Fibroblast of pulmonary artery (primary cell): ENCODE measurements around the gene HDHD3.
A peak's percentile ranks its signal among the peaks of the same experiment; 100 is the strongest.

ENCODE experiments used
- DNase-seq: peaks from one replicate; pipeline ENCODE4 v3.0.0-alpha.2; 2010; ENCODE audit warnings: low read depth
- H3K4me3 ChIP-seq: replicated peaks from 2 replicates; pipeline ENCODE4 v1.5.1; 2011; ENCODE audit warnings: low read depth, mild to moderate bottlenecking, control low read depth, low read length, moderate library complexity
- CTCF ChIP-seq: IDR thresholded peaks from 2 replicates; pipeline ENCODE4 v1.5.1; 2011; ENCODE audit warnings: mild to moderate bottlenecking, control low read depth, low read length, inconsistent platforms; ENCODE audit errors: missing control alignments

The HDHD3 gene

GRCh38 chr9:113398796-113399195, 22.0 kb upstream of the HDHD3 start:
- DNase-seq, result peak; percentile 8
- H3K4me3 ChIP-seq, result no peak overlapping the region
- no peak for TF ChIP-seq CTCF

- DNase-seq, result no peak
- no peak for TF ChIP-seq CTCF
Measured at GRCh38 chr9:113397203-113397631, 20.4 kb upstream of the HDHD3 start.

GRCh38 chr9:113395000-113395861, 18.4 kb upstream of the HDHD3 start:
- DNase-seq, result no peak
- no peak for TF ChIP-seq CTCF
- H3K4me3 ChIP-seq, result no peak overlapping the region

More at GRCh38 chr9:113397203-113397631, 20.4 kb upstream of the HDHD3 start:
- no peak overlapping the region for H3K4me3 ChIP-seq

- no peak overlapping the region for H3K4me3 ChIP-seq
- TF ChIP-seq CTCF, result no peak
- no peak for DNase-seq
Measured at GRCh38 chr9:113393281-113393680, 16.5 kb upstream of the HDHD3 start.

- TF ChIP-seq CTCF, result no peak
- no peak for DNase-seq
- no peak overlapping the region for H3K4me3 ChIP-seq
Measured at GRCh38 chr9:113391917-113392316, 15.1 kb upstream of the HDHD3 start.

- H3K4me3 ChIP-seq, result no peak overlapping the region
- no peak for TF ChIP-seq CTCF
- no peak for DNase-seq
Measured at GRCh38 chr9:113390192-113390960, 13.6 kb upstream of the HDHD3 start.
